SK-N-MC (cell line): ENCODE results near the gene MFSD2B.

Experiments
- EZH2 ChIP-seq: fragments of 200-600 bp; sonication (generic); IDR thresholded peaks from one replicate; pipeline ENCODE4 v1.6.1; 2017; ENCODE audit warnings: antibody characterized with exemption
- POLR2AphosphoS5 ChIP-seq: IDR thresholded peaks from 2 replicates; pipeline ENCODE4 v1.6.1; 2012; ENCODE audit warnings: mild to moderate bottlenecking, low read depth, low read length, borderline replicate concordance

GRCh38 chr2:24019729-24020128 is 9.8 kb downstream of the MFSD2B start:
- TF ChIP-seq POLR2AphosphoS5: no peak
- TF ChIP-seq EZH2: no peak
